Mesenchymal stem cell (in vitro differentiated cells and primary cell): ENCODE measurements around the gene MYCBPAP.

Source experiments
- DNase-seq: peaks from one replicate; pipeline ENCODE4 v3.0.0-alpha.2; 2013
- H2AFZ ChIP-seq: one replicate; pipeline ENCODE4 v1.6.1; 2013; ENCODE audit warnings: low read depth, mild to moderate bottlenecking, control low read depth, inconsistent platforms, low read length, moderate library complexity
- H2AK5ac ChIP-seq: 2 replicates; pipeline ENCODE4 v1.6.1; 2013; ENCODE audit warnings: low read length, moderate library complexity, mild to moderate bottlenecking, inconsistent platforms; ENCODE audit not compliant: severe bottlenecking
- H2BK120ac ChIP-seq: one replicate; pipeline ENCODE4 v1.6.1; 2013; ENCODE audit warnings: low read depth, mild to moderate bottlenecking, inconsistent platforms, low read length, moderate library complexity
- H2BK12ac ChIP-seq, 2 experiments: one replicate each; pipeline ENCODE4 v1.6.1; 2013; ENCODE audit warnings: inconsistent platforms in 2 of 2, low read length in 2 of 2, mild to moderate bottlenecking in 2 of 2, moderate library complexity in 2 of 2, control low read depth in 1 of 2
- H2BK15ac ChIP-seq: one replicate; pipeline ENCODE4 v1.6.1; 2013; ENCODE audit warnings: mild to moderate bottlenecking, low read depth, inconsistent platforms; ENCODE audit not compliant: poor library complexity, severe bottlenecking
- H2BK5ac ChIP-seq: 2 replicates; pipeline ENCODE4 v1.6.1; 2013; ENCODE audit warnings: low read depth, mild to moderate bottlenecking, low read length, control low read depth, inconsistent platforms; ENCODE audit not compliant: poor library complexity, severe bottlenecking
- H3K14ac ChIP-seq, 2 experiments: one replicate each; pipeline ENCODE4 v1.6.1; 2013; ENCODE audit warnings: inconsistent platforms in 2 of 2, low read length in 2 of 2, control low read depth in 1 of 2, mild to moderate bottlenecking in 1 of 2, moderate library complexity in 1 of 2
- H3K18ac ChIP-seq, 2 experiments: one replicate each; pipeline ENCODE4 v1.6.1; 2013; ENCODE audit warnings: inconsistent platforms in 2 of 2, low read length in 2 of 2, control low read depth in 1 of 2, low read depth in 1 of 2, mild to moderate bottlenecking in 1 of 2
- H3K23ac ChIP-seq, 2 experiments: one replicate each; pipeline ENCODE4 v1.6.1; 2013; ENCODE audit warnings: inconsistent platforms in 2 of 2, low read length in 2 of 2, mild to moderate bottlenecking in 2 of 2, moderate library complexity in 2 of 2, control low read depth in 1 of 2
- H3K27ac ChIP-seq: 2 replicates; pipeline ENCODE4 v1.5.1; 2013; ENCODE audit warnings: mild to moderate bottlenecking, moderate library complexity, low read length, control low read depth, inconsistent platforms; ENCODE audit not compliant: poor library complexity, severe bottlenecking
- H3K27me3 ChIP-seq, 2 experiments: 2 replicates each; pipeline versions ENCODE4 v1.6.1 to v1.7.0; 2013; ENCODE audit warnings: low read length in 2 of 2, mild to moderate bottlenecking in 2 of 2, moderate library complexity in 2 of 2, control low read depth in 1 of 2, inconsistent platforms in 1 of 2; ENCODE audit not compliant: control insufficient read depth in 1 of 2, insufficient read depth in 1 of 2
- H3K36me3 ChIP-seq, 2 experiments: 2 replicates each; pipeline versions ENCODE4 v1.6.1 to v1.7.0; 2013; ENCODE audit warnings: low read length in 2 of 2, control low read depth in 1 of 2, inconsistent platforms in 1 of 2, low read depth in 1 of 2, mild to moderate bottlenecking in 1 of 2; ENCODE audit not compliant: insufficient read depth in 2 of 2, control insufficient read depth in 1 of 2
- H3K4ac ChIP-seq, 2 experiments: one replicate each; pipeline ENCODE4 v1.6.1; 2013; ENCODE audit warnings: inconsistent platforms in 2 of 2, low read length in 2 of 2, mild to moderate bottlenecking in 2 of 2, moderate library complexity in 2 of 2, control low read depth in 1 of 2, low read depth in 1 of 2
- H3K4me1 ChIP-seq: 2 replicates; pipeline ENCODE4 v1.6.1; 2013; ENCODE audit warnings: low read depth, low read length, control low read depth; ENCODE audit not compliant: control insufficient read depth, insufficient read depth
- H3K4me2 ChIP-seq: 2 replicates; pipeline ENCODE4 v1.6.1; 2013; ENCODE audit warnings: low read length, mild to moderate bottlenecking, inconsistent platforms; ENCODE audit not compliant: poor library complexity, severe bottlenecking
- H3K4me3 ChIP-seq, 2 experiments: 2 replicates each; pipeline versions ENCODE4 v1.5.1 to v1.7.0; 2013; ENCODE audit warnings: low read length in 2 of 2, mild to moderate bottlenecking in 2 of 2, control low read depth in 1 of 2, low read depth in 1 of 2; ENCODE audit not compliant: insufficient read depth in 1 of 2
- H3K79me1 ChIP-seq: replicated peaks from 2 replicates; pipeline ENCODE4 v1.6.1; 2013; ENCODE audit warnings: mild to moderate bottlenecking, control low read depth, low read length, inconsistent platforms; ENCODE audit not compliant: poor library complexity, severe bottlenecking
- H3K9ac ChIP-seq: 2 replicates; pipeline ENCODE4 v1.7.0; 2013; ENCODE audit warnings: mild to moderate bottlenecking, low read length, moderate library complexity
- H3K9me3 ChIP-seq: 2 replicates; pipeline ENCODE4 v1.7.0; 2013; ENCODE audit warnings: mild to moderate bottlenecking, low read length; ENCODE audit not compliant: control insufficient read depth
- H4K8ac ChIP-seq: one replicate; pipeline ENCODE4 v1.6.1; 2013; ENCODE audit warnings: inconsistent platforms, mild to moderate bottlenecking, low read length, moderate library complexity
- H4K91ac ChIP-seq: one replicate; pipeline ENCODE4 v1.6.1; 2013; ENCODE audit warnings: mild to moderate bottlenecking, low read length, inconsistent platforms
- WGBS: methylation state at CpG from one replicate; pipeline ENCODE4 v1.1.7; 2013; ENCODE audit warnings: mixed read lengths; 5-methylcytosine and 5-hydroxymethylcytosine counted together

Gene MYCBPAP

DNA sequence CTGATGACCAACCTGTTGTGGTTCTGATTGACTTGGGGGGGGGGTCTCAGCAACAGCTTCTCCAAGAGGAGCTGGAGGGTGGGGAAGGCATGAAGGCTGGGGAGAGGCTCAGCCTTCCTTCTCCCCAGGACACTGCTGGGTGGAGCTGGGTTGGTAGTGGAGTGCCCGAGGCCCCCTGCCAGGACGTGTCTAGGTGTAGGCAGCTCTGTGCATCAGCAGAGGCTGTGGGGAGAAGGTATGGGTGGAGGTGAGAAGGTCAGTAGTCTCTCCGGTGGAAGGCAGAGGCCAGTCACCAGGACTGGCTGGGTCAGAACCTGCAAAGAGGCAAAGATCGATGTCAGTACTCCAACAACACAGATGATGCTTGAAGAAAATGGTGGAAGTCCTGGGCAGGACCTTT, 43.5 kb upstream of the MYCBPAP start:
- Histone ChIP-seq H3K23ac (no peak overlapping the region), H3K4me3 (no peak overlapping the region), H2AFZ (no peak overlapping the region), H3K9ac (no peak overlapping the region), H4K8ac (no peak overlapping the region), H3K9me3 (no peaks in the 10 kb centered on the region), H3K27me3 (peaks cover 17 to 35% of the 10 kb centered on the region in 2 experiments), H2BK120ac (no peak overlapping the region), H2BK12ac (no peak overlapping the region), H4K91ac (no peak overlapping the region), H3K18ac (no peak overlapping the region), H2BK5ac (no peak overlapping the region), H3K79me1 (no peaks in the 10 kb centered on the region), H3K14ac (no peak overlapping the region), H2AK5ac (no peak overlapping the region), H3K36me3 (peaks cover 0 to 56% of the 10 kb centered on the region in 2 experiments), H3K27ac (no peak overlapping the region), H3K4ac (no peak overlapping the region), H3K4me2 (no peak overlapping the region), H2BK15ac (no peak overlapping the region), H3K4me1 (peaks cover 14% of the 10 kb centered on the region)
- no peak for DNase-seq
- 93% methylated on average over 4 of the region's 4 CpGs for WGBS

DNA sequence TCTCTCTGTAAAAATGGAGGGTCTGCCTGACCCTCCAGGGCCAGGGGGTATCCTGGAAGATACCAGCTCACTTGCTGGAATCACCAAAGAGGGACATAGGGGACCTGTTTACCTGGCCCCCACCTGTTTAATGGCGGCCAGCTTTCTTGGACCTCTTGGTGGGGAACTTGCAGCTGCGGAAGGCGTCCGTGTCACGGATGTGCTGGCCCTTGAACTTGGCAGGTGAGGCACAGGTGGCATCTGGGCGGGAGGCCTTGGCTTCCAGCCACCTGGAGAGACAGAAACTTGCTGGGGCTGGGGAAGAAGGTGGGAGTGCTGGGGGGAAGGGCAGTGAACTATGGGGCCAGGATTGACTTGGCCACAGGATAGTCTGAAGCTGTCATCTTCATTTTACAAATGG, 43.1 kb upstream of the MYCBPAP start:
- Histone ChIP-seq H2BK120ac (no peak overlapping the region), H2BK12ac (no peak overlapping the region), H2AFZ (no peak overlapping the region), H3K4me2 (no peak overlapping the region), H3K4me1 (peaks cover 13% of the 10 kb centered on the region), H3K27me3 (peaks cover 19 to 39% of the 10 kb centered on the region in 2 experiments), H3K23ac (no peak overlapping the region), H3K79me1 (no peaks in the 10 kb centered on the region), H2BK5ac (no peak overlapping the region), H4K8ac (no peak overlapping the region), H4K91ac (no peak overlapping the region), H3K4ac (no peak overlapping the region), H2AK5ac (no peak overlapping the region), H3K18ac (no peak overlapping the region), H2BK15ac (no peak overlapping the region), H3K14ac (no peak overlapping the region), H3K27ac (no peak overlapping the region), H3K4me3 (no peak overlapping the region), H3K9me3 (no peaks in the 10 kb centered on the region), H3K9ac (no peak overlapping the region), H3K36me3 (peaks cover 0 to 55% of the 10 kb centered on the region in 2 experiments)
- 92% methylated on average over 6 of the region's 6 CpGs for WGBS
- no peak for DNase-seq

DNA sequence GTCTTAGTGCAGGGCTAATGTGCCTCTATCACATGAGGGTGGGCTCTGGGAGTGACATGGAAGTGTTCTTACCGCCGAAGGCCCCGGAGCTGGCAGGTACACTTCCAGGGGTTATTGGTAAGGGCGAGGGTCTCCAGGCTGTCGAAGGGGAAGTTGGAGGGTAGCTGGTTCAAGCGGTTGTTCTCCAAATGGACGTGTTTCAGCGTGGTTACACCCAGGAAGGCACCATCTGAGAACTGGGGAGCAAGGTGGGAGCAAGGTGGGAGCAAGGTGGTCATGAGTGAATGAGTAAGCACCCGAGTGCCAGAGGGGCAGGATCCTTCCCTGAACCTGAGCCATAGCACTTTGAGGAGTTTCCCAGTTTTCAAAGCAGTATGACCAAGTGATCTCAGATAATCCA, 42.6 kb upstream of the MYCBPAP start:
- H3K4me3 ChIP-seq = no peak overlapping the region
- no peak overlapping the region for H2BK5ac ChIP-seq
- H3K4me1 ChIP-seq = peaks cover 15% of the 10 kb centered on the region
- no peaks in the 10 kb centered on the region for H3K79me1 ChIP-seq
- H3K14ac ChIP-seq = no peak overlapping the region
- H2BK15ac ChIP-seq = no peak overlapping the region
- WGBS = 92% methylated on average over 7 of the region's 9 CpGs
- no peak overlapping the region for H2BK12ac ChIP-seq
- H2BK120ac ChIP-seq = no peak overlapping the region
- no peak overlapping the region for H3K27ac ChIP-seq
- H2AFZ ChIP-seq = no peak overlapping the region
- no peak overlapping the region for H3K23ac ChIP-seq
- no peak for DNase-seq
- no peaks in the 10 kb centered on the region for H3K9me3 ChIP-seq
- H4K8ac ChIP-seq = no peak overlapping the region
- H3K4me2 ChIP-seq = no peak overlapping the region
- no peak overlapping the region for H4K91ac ChIP-seq
- H3K4ac ChIP-seq = no peak overlapping the region
- H3K18ac ChIP-seq = no peak overlapping the region
- no peak overlapping the region for H2AK5ac ChIP-seq
- peaks cover 19 to 41% of the 10 kb centered on the region in 2 experiments for H3K27me3 ChIP-seq
- H3K9ac ChIP-seq = no peak overlapping the region
- H3K36me3 ChIP-seq = peaks cover 0 to 50% of the 10 kb centered on the region in 2 experiments

DNA sequence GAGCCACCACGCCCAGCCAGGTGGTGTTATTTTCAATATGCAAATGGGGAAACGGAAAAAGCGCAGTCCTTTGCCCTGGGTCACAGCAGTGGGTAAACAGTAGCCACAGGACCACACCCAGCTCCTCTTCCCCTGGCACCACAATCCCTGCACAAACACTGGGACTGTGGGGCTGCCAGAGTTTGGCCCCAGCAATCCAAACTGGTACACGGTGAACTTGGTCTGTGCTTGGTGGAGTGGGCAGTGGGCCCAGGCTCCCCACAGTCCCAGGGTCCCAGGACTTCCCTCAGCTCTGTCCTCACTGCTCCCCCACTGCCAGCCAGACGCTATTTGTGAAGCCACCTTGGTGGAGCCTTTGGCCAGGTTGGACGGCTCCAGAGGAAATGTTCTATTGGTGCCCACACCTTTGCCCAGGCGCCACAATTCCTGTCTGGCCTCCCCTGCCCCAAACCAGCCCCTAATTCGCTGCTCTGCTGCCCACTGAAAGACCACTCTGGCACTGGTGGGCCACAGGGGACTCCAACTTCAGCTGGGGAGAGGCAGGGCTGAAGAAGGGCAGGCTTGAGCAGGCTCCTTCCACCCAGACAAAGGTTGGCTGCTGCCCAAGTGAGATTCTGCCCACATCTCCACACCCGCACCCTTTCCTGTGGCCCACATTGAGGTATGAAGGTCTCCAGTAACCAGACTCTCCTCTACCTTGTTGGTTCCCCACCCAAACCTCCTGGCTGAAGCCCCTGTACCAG, 41.7 kb upstream of the MYCBPAP start:
- Histone ChIP-seq H4K91ac (peak overlapping the region; percentile 7), H2BK12ac (no peak overlapping the region), H3K4me2 (no peak overlapping the region), H2AK5ac (no peak overlapping the region), H3K9me3 (no peaks in the 10 kb centered on the region), H3K36me3 (peaks cover 0 to 51% of the 10 kb centered on the region in 2 experiments), H2AFZ (no peak overlapping the region), H3K27ac (no peak overlapping the region), H3K27me3 (peaks cover 19 to 44% of the 10 kb centered on the region in 2 experiments), H3K18ac (no peak overlapping the region), H3K79me1 (no peaks in the 10 kb centered on the region), H2BK5ac (no peak overlapping the region), H3K23ac (no peak overlapping the region), H3K4ac (no peak overlapping the region), H3K4me1 (peaks cover 15% of the 10 kb centered on the region), H3K14ac (no peak overlapping the region), H2BK120ac (no peak overlapping the region), H2BK15ac (no peak overlapping the region), H4K8ac (no peak overlapping the region), H3K4me3 (no peak overlapping the region), H3K9ac (no peak overlapping the region)
- no peak for DNase-seq
- 88% methylated on average over 8 of the region's 9 CpGs for WGBS
